Heart left ventricle (tissue), 16 donors: ENCODE data around the gene DAPL1. TPM values are rescaled to one million over a fixed set of nuclear protein-coding genes. Genes with fewer than 3 reads are reported as not detected.

Experiments
- ATAC-seq, 4 donors: fragments of 200-7000 bp; cut with Tn5 transposase; one replicate each; pipeline ENCODE4 v1.9.1; 2020 to 2022; ENCODE audit warnings: moderate library complexity in 4 of 4, mild to moderate bottlenecking in 3 of 4, moderate number of reproducible peaks in 1 of 4
- DNase-seq, 5 donors: peaks; one replicate each; pipeline ENCODE4 v3.0.0-alpha.2; 2020
- H3K27ac ChIP-seq, 12 donors: fragments of 200-600 bp; sonication (generic) in 4 of 12; one replicate each; pipeline versions ENCODE4 v1.5.0 to v1.8.0; 2016 to 2022; ENCODE audit warnings: mild to moderate bottlenecking in 2 of 12
- H3K27me3 ChIP-seq, 9 donors: fragments of 200-600 bp; sonication (generic) in 2 of 9; one replicate each; pipeline versions ENCODE4 v1.5.1 to v1.8.0; 2016 to 2022; ENCODE audit warnings: mild to moderate bottlenecking in 3 of 9
- H3K36me3 ChIP-seq, 9 donors: fragments of 200-600 bp; sonication (generic) in 2 of 9; one replicate each; pipeline versions ENCODE4 v1.5.0 to v1.8.0; 2018 to 2022; ENCODE audit warnings: mild to moderate bottlenecking in 2 of 9
- H3K4me1 ChIP-seq, 12 donors: fragments of 200-600 bp; sonication (generic) in 4 of 12; one replicate each; pipeline versions ENCODE4 v1.5.0 to v1.8.0; 2016 to 2022; ENCODE audit warnings: mild to moderate bottlenecking in 3 of 12
- H3K4me3 ChIP-seq, 12 donors: fragments of 200-600 bp; sonication (generic) in 4 of 12; one replicate each; pipeline versions ENCODE4 v1.5.0 to v1.8.0; 2017 to 2022; ENCODE audit warnings: mild to moderate bottlenecking in 9 of 12, moderate library complexity in 4 of 12
- H3K9me3 ChIP-seq, 12 donors: fragments of 200-600 bp; sonication (generic) in 4 of 12; one replicate each; pipeline versions ENCODE4 v1.5.0 to v1.8.0; 2016 to 2022; ENCODE audit warnings: mild to moderate bottlenecking in 1 of 12
- POLR2A ChIP-seq, 2 donors: fragments of 450-650 bp; IDR thresholded peaks; one replicate each; pipeline ENCODE4 v1.6.1; 2017; ENCODE audit warnings: antibody characterized with exemption in 2 of 2, mild to moderate bottlenecking in 2 of 2, moderate library complexity in 2 of 2
- WGBS, 4 donors: extraction: QIAGEN DNeasy Blood & Tissue Kit in 2 of 4; methylation state at CpG; one replicate each; pipeline versions ENCODE4 v1.1.5 to v1.1.7; 2013 to 2018; 5-methylcytosine and 5-hydroxymethylcytosine counted together
- intact Hi-C, 10 donors: fragments of 100-400 bp; cut with DNase I; formaldehyde crosslinking; loops; one replicate each; pipeline versions ENCODE4 v1.11.1 to v1.14.2; 2022
- polyA plus RNA-seq, 2 donors: library from polyadenylated mRNA; stranded (reverse); fragments of 200-250 nt; gene quantifications; one replicate each; pipeline ENCODE4 v1.2.3, GENCODE V29; 2013
- total RNA-seq, 9 donors: library from RNA; depleted of rRNA in 2 of 9; stranded (reverse); fragments of >200 nt in 2 of 9; fragmentation: NEBNext Ultra II Directional in 3 of 9; extraction: Animal tissue kit (Norgen Biotek cat#: 25700) in 3 of 9; gene quantifications; one replicate each; pipeline versions ENCODE4 v1.1.0 to v1.2.4, GENCODE V29; 2016 to 2023
- TF ChIP-seq, protein P1 (sequence below), 12 donors: fragments of 200-600 bp; sonication (generic) in 4 of 12; IDR thresholded peaks; one replicate each; pipeline versions ENCODE4 v1.5.0 to v1.8.0; 2018 to 2022; ENCODE audit warnings: antibody characterized with exemption in 12 of 12, mild to moderate bottlenecking in 5 of 12
- donor health status: ischemic (EF 13 %, LVEDD 7.1; RV severe dilation, severe dysfunction).
- donor health status: healthy with polysubstance abuse.
- donor health status: DM: no; HTN: yes; CAD: no.
- donor health status: DM: no; HTN: no; CAD: no.
- donor health status: ischemic (EF 25% LVEDD 6.9; RV normal size, moderate dysfunction).
- donor health status: ischemic (EF 25% LVEDD 5.7; RV mildly dilated, moderate dysfunction).
- donor health status: healthy.
- donor health status: DM: yes; HTN: yes; CAD: no.
- donor health status: ischemic (EF 35%, LVEDD 5.7; RV mildly dilated, moderate dysfunction).
- donor health status: nonischemic (EF 11% LVEDD 7.7; RV severe dilation, severe dysfunction).
- donor health status: DM: yes; HTN: yes; CAD: no.
- donor health status: PGD.
- donor health status: ischemic (EF 29% LVEDD 5.4; RV normal size, mild dysfunction).
- donor health status: nonischemic (EF 23%, LVEDD 6.1; RV moderate dilation, normal function).

DAPL1 gene
- total and polyA plus RNA-seq, 11 donors: 1.3 TPM; not detected in 10

DNA sequence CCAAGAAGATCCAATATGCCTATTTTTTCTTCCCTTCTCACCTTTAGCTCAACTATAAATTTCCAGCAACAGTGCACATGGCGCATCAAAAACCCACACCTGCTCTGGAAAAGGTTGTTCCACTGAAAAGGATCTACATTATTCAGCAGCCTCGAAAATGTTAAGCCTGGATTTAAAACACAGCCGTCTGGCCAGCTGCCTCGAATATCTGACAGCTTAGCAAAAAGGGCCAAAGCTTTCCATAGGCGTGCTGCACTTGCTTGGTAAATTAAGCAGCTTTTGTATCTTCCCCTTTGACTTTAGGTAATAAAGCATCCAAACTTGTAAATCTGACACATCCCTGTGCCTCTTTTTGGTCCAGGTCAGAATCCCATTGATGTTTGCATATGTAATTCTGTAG, 20.5 kb downstream of the DAPL1 start:
- Histone ChIP-seq H3K27ac (no peak overlapping the region), H3K27me3 (no peaks in the 10 kb centered on the region), H3K36me3 (no peaks in the 10 kb centered on the region), H3K4me1 (peaks cover 0 to 9% (median 0%) of the 10 kb centered on the region in 12 donors), H3K4me3 (no peak overlapping the region), H3K9me3 (no peaks in the 10 kb centered on the region)
- ATAC-seq: no peak
- intact Hi-C loops: no loop called here
- DNase-seq: no peak
- TF ChIP-seq, protein P1, sequence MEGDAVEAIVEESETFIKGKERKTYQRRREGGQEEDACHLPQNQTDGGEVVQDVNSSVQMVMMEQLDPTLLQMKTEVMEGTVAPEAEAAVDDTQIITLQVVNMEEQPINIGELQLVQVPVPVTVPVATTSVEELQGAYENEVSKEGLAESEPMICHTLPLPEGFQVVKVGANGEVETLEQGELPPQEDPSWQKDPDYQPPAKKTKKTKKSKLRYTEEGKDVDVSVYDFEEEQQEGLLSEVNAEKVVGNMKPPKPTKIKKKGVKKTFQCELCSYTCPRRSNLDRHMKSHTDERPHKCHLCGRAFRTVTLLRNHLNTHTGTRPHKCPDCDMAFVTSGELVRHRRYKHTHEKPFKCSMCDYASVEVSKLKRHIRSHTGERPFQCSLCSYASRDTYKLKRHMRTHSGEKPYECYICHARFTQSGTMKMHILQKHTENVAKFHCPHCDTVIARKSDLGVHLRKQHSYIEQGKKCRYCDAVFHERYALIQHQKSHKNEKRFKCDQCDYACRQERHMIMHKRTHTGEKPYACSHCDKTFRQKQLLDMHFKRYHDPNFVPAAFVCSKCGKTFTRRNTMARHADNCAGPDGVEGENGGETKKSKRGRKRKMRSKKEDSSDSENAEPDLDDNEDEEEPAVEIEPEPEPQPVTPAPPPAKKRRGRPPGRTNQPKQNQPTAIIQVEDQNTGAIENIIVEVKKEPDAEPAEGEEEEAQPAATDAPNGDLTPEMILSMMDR (IDR thresholded peaks at IDR 0.05): no peak
- TF ChIP-seq POLR2A (IDR thresholded peaks at IDR 0.05): no peak
- WGBS, 4 donors: 75 to 91% (median 86%) methylated on average over 5 of the region's 5 CpGs

DNA sequence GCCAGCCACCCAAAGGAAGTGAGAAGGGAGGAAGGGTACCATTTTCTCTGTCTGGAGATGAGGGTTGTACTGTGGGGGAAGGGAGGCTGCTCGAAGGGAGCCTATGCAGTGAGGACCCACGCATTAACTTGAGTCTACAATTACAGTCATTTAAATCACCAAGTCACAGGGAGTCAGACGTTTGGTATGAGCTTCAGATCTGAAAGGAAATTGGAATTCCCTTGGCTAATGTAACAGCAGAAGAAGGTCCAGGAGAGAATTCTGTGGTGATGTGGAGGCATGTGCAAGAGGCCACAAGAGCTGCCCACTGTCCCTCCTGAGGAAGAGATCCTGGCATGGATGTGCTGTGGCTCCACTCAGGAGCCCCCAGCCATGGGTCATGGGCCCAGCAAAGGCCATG, 22.5 kb downstream of the DAPL1 start:
- no peak overlapping the region for H3K4me3 ChIP-seq
- peaks cover 0 to 9% (median 0%) of the 10 kb centered on the region in 12 donors for H3K4me1 ChIP-seq
- 68 to 74% (median 70%) methylated on average over 3 of the region's 3 CpGs for WGBS, 4 donors
- no peaks in the 10 kb centered on the region for H3K9me3 ChIP-seq
- no peaks in the 10 kb centered on the region for H3K36me3 ChIP-seq
- ATAC-seq (no peak), DNase-seq (no peak)
- H3K27ac ChIP-seq: no peak overlapping the region
- H3K27me3 ChIP-seq: no peaks in the 10 kb centered on the region
- intact Hi-C loops: no loop called here
- TF ChIP-seq POLR2A (IDR thresholded peaks at IDR 0.05): no peak
- TF ChIP-seq, protein P1 (IDR thresholded peaks at IDR 0.05): no peak

DNA sequence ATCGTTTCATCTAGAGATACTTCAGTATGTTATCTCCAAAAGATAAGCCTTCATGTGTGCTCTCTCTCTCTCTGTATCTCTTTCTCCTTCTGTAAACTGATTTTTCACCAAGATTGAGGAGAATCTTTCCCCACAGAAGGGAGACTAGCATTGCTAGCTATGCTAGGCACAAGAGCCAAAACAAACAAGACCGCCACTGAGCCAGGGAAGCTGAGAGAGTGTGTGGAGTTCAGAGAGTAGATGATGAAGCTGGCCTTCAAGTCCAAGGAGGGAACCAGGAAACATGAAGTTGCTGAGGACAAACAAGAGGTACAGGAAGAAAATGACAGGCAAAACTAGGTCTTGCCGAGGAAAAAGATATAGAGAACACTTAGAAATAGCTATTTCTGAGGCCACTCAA, 23.4 kb downstream of the DAPL1 start:
- peaks cover 0 to 9% (median 0%) of the 10 kb centered on the region in 12 donors for H3K4me1 ChIP-seq
- H3K27ac ChIP-seq: no peak overlapping the region
- H3K27me3 ChIP-seq: no peaks in the 10 kb centered on the region
- H3K36me3 ChIP-seq: no peaks in the 10 kb centered on the region
- H3K4me3 ChIP-seq: no peak overlapping the region
- no peaks in the 10 kb centered on the region for H3K9me3 ChIP-seq
- no peak for TF ChIP-seq POLR2A (IDR thresholded peaks at IDR 0.05)
- TF ChIP-seq, protein P1 (IDR thresholded peaks at IDR 0.05): no peak
- DNase-seq (no peak), ATAC-seq (peak in 3 of 4 donors; percentile 39 to 55 (median 45))
- intact Hi-C loops: no loop called here
- WGBS, 4 donors: 58 to 68% (median 63%) methylated on average over 3 of the region's 3 CpGs

DNA sequence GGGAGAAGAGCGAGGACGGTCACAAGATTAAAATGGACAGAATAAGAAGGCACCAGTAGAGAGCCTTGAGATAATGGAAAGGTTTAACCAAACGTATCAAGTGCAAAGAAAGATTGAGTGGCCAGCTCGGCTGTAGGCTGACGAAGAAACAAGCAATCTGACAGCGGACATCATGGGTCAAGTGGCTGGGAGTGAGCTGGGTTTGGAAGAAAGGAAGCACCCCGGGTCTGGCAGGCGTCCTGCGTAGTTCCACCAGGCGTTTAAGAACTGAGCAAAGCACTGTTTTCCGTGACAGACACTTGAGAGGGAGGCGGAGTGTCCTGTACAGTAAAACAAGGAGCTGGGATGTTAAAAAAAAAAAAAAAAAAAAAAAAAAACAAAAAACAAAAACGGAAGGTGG, 27.1 kb downstream of the DAPL1 start:
- TF ChIP-seq, protein P1 (IDR thresholded peaks at IDR 0.05): no peak
- Histone ChIP-seq H3K36me3 (no peaks in the 10 kb centered on the region), H3K27me3 (no peaks in the 10 kb centered on the region), H3K4me1 (peaks cover 0 to 6% (median 0%) of the 10 kb centered on the region in 12 donors), H3K27ac (no peak overlapping the region), H3K9me3 (no peaks in the 10 kb centered on the region), H3K4me3 (no peak overlapping the region)
- DNase-seq: no peak
- 53 to 64% (median 64%) methylated on average over 13 of the region's 13 CpGs for WGBS, 4 donors
- no peak for ATAC-seq
- intact Hi-C loops: no loop called here
